ENCODE data around the gene UPF2.
A peak's percentile ranks its signal among the peaks of the same experiment; 100 is the strongest.
"Not testable (repeated sequence)": the region's sequence is repeated elsewhere in the genome, so short reads cannot be mapped to it uniquely, and the experiment has no call there.

UPF2 gene

GRCh38 chr10:12042797-12043651 lies at the start of gene UPF2:
Gene UPF2 (minus strand): TSS chr10:12042809. CDS start chr10:12035423, 7,386 bp downstream.
- peak; percentile 96 to 99 (median 97) for DNase-seq (ENCODE audit: low read depth in 2 of 3, low spot score in 1 of 3)

GRCh38 chr10:12091421-12091820 lies 48.8 kb upstream of the UPF2 start:
- no peak for DNase-seq (ENCODE audit: low read depth in 2 of 3, low spot score in 1 of 3)

GRCh38 chr10:12088919-12089318 lies 46.3 kb upstream of the UPF2 start:
- DNase-seq (ENCODE audit: low read depth in 2 of 3, low spot score in 1 of 3) = no peak

GRCh38 chr10:12081879-12082557 lies 39.4 kb upstream of the UPF2 start:
- no peak for DNase-seq (ENCODE audit: low read depth in 2 of 3, low spot score in 1 of 3)

- no peak for DNase-seq (ENCODE audit: low read depth in 2 of 3, low spot score in 1 of 3)
Observed at GRCh38 chr10:12081470-12081869, 38.9 kb upstream of the UPF2 start.

GRCh38 chr10:12077580-12078180 lies 35.1 kb upstream of the UPF2 start:
- no peak for DNase-seq (ENCODE audit: low read depth in 2 of 3, low spot score in 1 of 3)

GRCh38 chr10:12073526-12073925 lies 30.9 kb upstream of the UPF2 start:
- no peak for DNase-seq (ENCODE audit: low read depth in 2 of 3, low spot score in 1 of 3)

GRCh38 chr10:12071441-12071840 lies 28.8 kb upstream of the UPF2 start:
- not testable (repeated sequence) for DNase-seq (ENCODE audit: low read depth in 2 of 3, low spot score in 1 of 3)

- peak; percentile 98 to 99 (median 99) for DNase-seq (ENCODE audit: low read depth in 2 of 3, low spot score in 1 of 3)
Observed at GRCh38 chr10:12068449-12069269, 26.1 kb upstream of the UPF2 start, which contains the start of gene DHTKD1. Gene DHTKD1 (plus strand): TSS chr10:12068954. CDS start chr10:12069034, 80 bp downstream.

- DNase-seq (ENCODE audit: low read depth in 2 of 3, low spot score in 1 of 3) = no peak
Observed at GRCh38 chr10:12067336-12067735, 24.7 kb upstream of the UPF2 start.

- DNase-seq (ENCODE audit: low read depth in 2 of 3, low spot score in 1 of 3) = no peak
Observed at GRCh38 chr10:12063483-12063818, 20.8 kb upstream of the UPF2 start.

GRCh38 chr10:12062754-12063482 lies 20.3 kb upstream of the UPF2 start:
- no peak for DNase-seq (ENCODE audit: low read depth in 2 of 3, low spot score in 1 of 3)

GRCh38 chr10:12061124-12061523 lies 18.5 kb upstream of the UPF2 start:
- DNase-seq (ENCODE audit: low read depth in 2 of 3, low spot score in 1 of 3) = no peak

- DNase-seq (ENCODE audit: low read depth in 2 of 3, low spot score in 1 of 3) = no peak
Observed at GRCh38 chr10:12056748-12057147, 14.1 kb upstream of the UPF2 start.

GRCh38 chr10:12055732-12056131 lies 13.1 kb upstream of the UPF2 start:
- DNase-seq (ENCODE audit: low read depth in 2 of 3, low spot score in 1 of 3) = no peak

- DNase-seq (ENCODE audit: low read depth in 2 of 3, low spot score in 1 of 3) = no peak
Observed at GRCh38 chr10:12051241-12051640, 8.6 kb upstream of the UPF2 start.

- DNase-seq (ENCODE audit: low read depth in 2 of 3, low spot score in 1 of 3) = no peak
Observed at GRCh38 chr10:12050528-12050927, 7.9 kb upstream of the UPF2 start.

GRCh38 chr10:12048547-12048946 lies 5.9 kb upstream of the UPF2 start:
- no peak for DNase-seq (ENCODE audit: low read depth in 2 of 3, low spot score in 1 of 3)

GRCh38 chr10:12045596-12045995 lies 3.0 kb upstream of the UPF2 start:
- no peak for DNase-seq (ENCODE audit: low read depth in 2 of 3, low spot score in 1 of 3)

- DNase-seq (ENCODE audit: low read depth in 2 of 3, low spot score in 1 of 3) = peak in 2 of 3 donors; percentile 22 to 38
Observed at GRCh38 chr10:12042409-12042796, 206 bp downstream of the UPF2 start.
